MCF 10A (cell line): ENCODE measurements around the gene SLC7A5. TPM values are rescaled to one million over a fixed set of nuclear protein-coding genes. Genes with fewer than 3 reads are reported as not detected.
"Not testable (repeated sequence)": the region's sequence is repeated elsewhere in the genome, so short reads cannot be mapped to it uniquely, and the experiment has no call there.

ENCODE experiments used
- BruUV-seq: library from RNA; stranded (reverse); fragments of 400-500 nt; replicated peaks from 2 replicates; lab custom pipeline; 2021; lab: Mats Ljungman, UMichigan
- CTCF ChIA-PET: fragments of 300-600 bp; sonication (Branson Sonifier 250); formaldehyde crosslinking; extraction: SDS; loops from one replicate; lab custom pipeline; 2021; ENCODE audit warnings: antibody characterized with exemption, inconsistent platforms; lab: Yijun Ruan, JAX
- POLR2A ChIA-PET: fragments of 300-600, 350-650 bp; sonication (Branson Sonifier 250); formaldehyde crosslinking; extraction: SDS; loops from one replicate; lab custom pipeline; 2020; ENCODE audit warnings: antibody characterized with exemption, inconsistent platforms; lab: Yijun Ruan, JAX
- DNase-seq: peaks from one replicate; pipeline ENCODE4 v3.0.0-alpha.2; 2018; ENCODE audit not compliant: unreplicated experiment
- H3K27ac Mint-ChIP-seq: one replicate; pipeline ENCODE4 v1.8.0; 2022; ENCODE audit warnings: mild to moderate bottlenecking, low read depth, mixed read lengths; ENCODE audit not compliant: unreplicated experiment
- H3K27me3 Mint-ChIP-seq: one replicate; pipeline ENCODE4 v1.8.0; 2022; ENCODE audit warnings: mixed read lengths; ENCODE audit not compliant: insufficient read depth, unreplicated experiment
- H3K36me3 Mint-ChIP-seq: one replicate; pipeline ENCODE4 v1.8.0; 2022; ENCODE audit warnings: mild to moderate bottlenecking, moderate library complexity, mixed read lengths; ENCODE audit not compliant: insufficient read depth, unreplicated experiment
- H3K4me1 Mint-ChIP-seq: one replicate; pipeline ENCODE4 v1.8.0; 2022; ENCODE audit warnings: mixed read lengths; ENCODE audit not compliant: insufficient read depth, unreplicated experiment
- H3K4me3 Mint-ChIP-seq: one replicate; pipeline ENCODE4 v1.8.0; 2022; ENCODE audit warnings: mild to moderate bottlenecking, moderate library complexity, mixed read lengths; ENCODE audit not compliant: unreplicated experiment
- H3K9me3 Mint-ChIP-seq: one replicate; pipeline ENCODE4 v1.8.0; 2022; ENCODE audit warnings: mixed read lengths; ENCODE audit not compliant: unreplicated experiment
- intact Hi-C: fragments of 100-400 bp; cut with micrococcal nuclease; formaldehyde crosslinking; loops from 2 replicates; pipeline ENCODE4 v1.14.1; 2022
- total RNA-seq: library from RNA; stranded (reverse); gene quantifications from 2 replicates; pipeline ENCODE4 v1.2.3, GENCODE V29; 2022
- TF ChIP-seq, protein P1 (sequence below): fragments of 200-600 bp; IDR thresholded peaks from one replicate; pipeline ENCODE4 v1.8.0; 2022; ENCODE audit warnings: antibody characterized with exemption, mild to moderate bottlenecking; ENCODE audit not compliant: unreplicated experiment

SLC7A5 gene
- total RNA-seq, 1 experiment from 2014 or later, result 1,007 TPM

DNA sequence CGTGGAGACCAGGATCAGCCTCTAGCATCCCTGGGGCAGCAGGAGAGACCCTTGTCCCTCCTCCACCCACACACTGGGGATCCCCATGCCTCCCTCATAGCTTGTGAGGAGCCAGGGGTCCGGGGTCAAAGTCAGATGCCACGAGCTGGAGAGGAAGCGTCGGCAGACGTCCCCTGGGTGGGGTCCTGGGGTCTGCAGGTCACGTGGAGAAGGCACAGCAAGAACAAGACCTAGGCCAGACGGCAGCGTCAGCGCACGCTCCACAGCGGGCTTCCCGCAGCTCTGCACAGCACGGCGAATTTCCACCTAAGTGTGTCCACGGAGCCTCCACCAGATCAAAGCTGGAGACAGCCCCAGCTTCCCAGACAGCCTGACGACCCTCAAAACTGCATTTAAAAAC is 49.3 kb downstream of the SLC7A5 start:
- POLR2A ChIA-PET, result interaction anchor here (0.8 to 5.9 kb wide), 3 partner anchors 12 to 39 kb away, joined by 3 to 39 read pairs (median 4); no protein-coding TSS in a partner anchor
- no peak overlapping the region for H3K27ac Mint-ChIP-seq

DNA sequence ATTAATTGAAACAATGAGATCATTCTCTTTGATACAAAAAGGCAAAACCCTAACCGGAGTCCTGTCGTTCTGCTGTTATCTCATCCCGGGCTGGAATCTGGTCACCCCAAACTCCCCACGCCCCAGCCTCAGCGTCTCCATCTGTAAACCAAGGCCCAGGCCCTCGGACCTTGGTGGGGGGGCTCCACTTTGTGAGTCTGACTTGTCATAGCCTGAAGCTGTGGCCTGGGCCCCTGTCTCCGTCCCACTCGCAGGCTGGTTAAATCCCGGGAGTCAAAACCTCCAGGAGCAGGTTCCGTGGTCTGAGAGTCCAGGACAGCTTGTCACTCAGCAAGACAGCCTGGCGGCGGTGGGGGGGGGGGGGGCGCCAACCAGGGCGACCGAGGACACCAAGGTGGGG is 50.0 kb downstream of the SLC7A5 start:
- DNase-seq, result no peak
- no TSS peak for BruUV-seq

More for the DNA sequence above, 49.3 kb downstream of the SLC7A5 start:
- TF ChIP-seq, protein P1, sequence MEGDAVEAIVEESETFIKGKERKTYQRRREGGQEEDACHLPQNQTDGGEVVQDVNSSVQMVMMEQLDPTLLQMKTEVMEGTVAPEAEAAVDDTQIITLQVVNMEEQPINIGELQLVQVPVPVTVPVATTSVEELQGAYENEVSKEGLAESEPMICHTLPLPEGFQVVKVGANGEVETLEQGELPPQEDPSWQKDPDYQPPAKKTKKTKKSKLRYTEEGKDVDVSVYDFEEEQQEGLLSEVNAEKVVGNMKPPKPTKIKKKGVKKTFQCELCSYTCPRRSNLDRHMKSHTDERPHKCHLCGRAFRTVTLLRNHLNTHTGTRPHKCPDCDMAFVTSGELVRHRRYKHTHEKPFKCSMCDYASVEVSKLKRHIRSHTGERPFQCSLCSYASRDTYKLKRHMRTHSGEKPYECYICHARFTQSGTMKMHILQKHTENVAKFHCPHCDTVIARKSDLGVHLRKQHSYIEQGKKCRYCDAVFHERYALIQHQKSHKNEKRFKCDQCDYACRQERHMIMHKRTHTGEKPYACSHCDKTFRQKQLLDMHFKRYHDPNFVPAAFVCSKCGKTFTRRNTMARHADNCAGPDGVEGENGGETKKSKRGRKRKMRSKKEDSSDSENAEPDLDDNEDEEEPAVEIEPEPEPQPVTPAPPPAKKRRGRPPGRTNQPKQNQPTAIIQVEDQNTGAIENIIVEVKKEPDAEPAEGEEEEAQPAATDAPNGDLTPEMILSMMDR, result no peak
- intact Hi-C loops, result loop anchor here (5.0 kb wide), 1 partner anchor 43 kb away; no protein-coding TSS in a partner anchor
- Mint-ChIP-seq H3K9me3 (no peaks in the 10 kb centered on the region), H3K4me3 (no peak overlapping the region), H3K36me3 (peaks cover 12% of the 10 kb centered on the region), H3K4me1 (peaks cover 13% of the 10 kb centered on the region), H3K27me3 (no peaks in the 10 kb centered on the region)
- CTCF ChIA-PET, result no interaction called here
- no TSS peak for BruUV-seq
- DNase-seq, result no peak

DNA sequence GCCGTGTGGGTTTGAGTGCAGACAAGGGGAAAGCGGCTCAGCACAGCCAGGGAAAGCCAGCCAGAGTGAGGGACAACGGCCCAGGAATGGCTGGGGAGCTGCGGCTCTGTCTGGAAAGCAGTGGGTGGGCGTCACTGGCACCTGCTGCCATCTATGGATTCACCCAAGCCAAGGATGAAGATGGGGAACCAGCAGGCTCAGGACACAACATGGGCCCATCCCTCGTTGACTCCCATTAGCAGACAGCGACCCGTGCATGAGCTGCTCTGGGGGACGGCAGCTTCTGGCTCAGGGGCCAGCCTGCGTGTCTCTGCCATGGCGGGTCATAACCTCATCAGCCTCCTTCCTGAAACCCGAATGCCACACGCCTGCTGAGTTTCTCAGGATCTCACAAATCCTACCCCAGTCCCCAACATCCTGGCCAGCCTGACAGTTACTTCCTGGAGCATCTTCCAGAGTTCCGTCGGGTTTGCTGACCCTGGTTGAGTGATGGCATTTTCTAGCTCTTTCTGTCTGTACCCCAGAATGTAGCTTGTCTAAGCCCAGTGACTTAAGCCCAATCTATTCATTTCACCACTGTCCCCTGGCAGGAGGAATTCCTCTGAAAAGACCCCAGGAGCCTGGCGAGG is 50.7 kb downstream of the SLC7A5 start:
- no peak overlapping the region for H3K4me3 Mint-ChIP-seq
- no peak overlapping the region for H3K27ac Mint-ChIP-seq
- CTCF ChIA-PET, result interaction anchor here (1.0 kb wide), 1 partner anchor 8 kb away, joined by 4 read pairs; no protein-coding TSS in a partner anchor
- no TSS peak for BruUV-seq
- H3K4me1 Mint-ChIP-seq, result peaks cover 5% of the 10 kb centered on the region
- POLR2A ChIA-PET, result interaction anchor here (1.1 to 5.9 kb wide), 3 partner anchors 10 to 40 kb away, joined by 3 to 39 read pairs (median 3); no protein-coding TSS in a partner anchor
- intact Hi-C loops, result no loop called here
- DNase-seq, result no peak
- TF ChIP-seq, protein P1, result no peak
- H3K27me3 Mint-ChIP-seq, result no peaks in the 10 kb centered on the region
- H3K36me3 Mint-ChIP-seq, result peaks cover 6% of the 10 kb centered on the region
- H3K9me3 Mint-ChIP-seq, result no peaks in the 10 kb centered on the region

More for the DNA sequence above, 50.0 kb downstream of the SLC7A5 start:
- TF ChIP-seq, protein P1, result no peak
- Mint-ChIP-seq H3K4me1 (peaks cover 6% of the 10 kb centered on the region), H3K9me3 (no peaks in the 10 kb centered on the region), H3K27me3 (no peaks in the 10 kb centered on the region), H3K4me3 (no peak overlapping the region), H3K36me3 (peaks cover 8% of the 10 kb centered on the region), H3K27ac (no peak overlapping the region)
- ChIA-PET CTCF (interaction anchor here (1.0 kb wide), 1 partner anchor 9 kb away, joined by 4 read pairs; no protein-coding TSS in a partner anchor), POLR2A (interaction anchor here (0.8 to 5.9 kb wide), 3 partner anchors 11 to 40 kb away, joined by 3 to 39 read pairs (median 4); no protein-coding TSS in a partner anchor)
- intact Hi-C loops, result no loop called here

DNA sequence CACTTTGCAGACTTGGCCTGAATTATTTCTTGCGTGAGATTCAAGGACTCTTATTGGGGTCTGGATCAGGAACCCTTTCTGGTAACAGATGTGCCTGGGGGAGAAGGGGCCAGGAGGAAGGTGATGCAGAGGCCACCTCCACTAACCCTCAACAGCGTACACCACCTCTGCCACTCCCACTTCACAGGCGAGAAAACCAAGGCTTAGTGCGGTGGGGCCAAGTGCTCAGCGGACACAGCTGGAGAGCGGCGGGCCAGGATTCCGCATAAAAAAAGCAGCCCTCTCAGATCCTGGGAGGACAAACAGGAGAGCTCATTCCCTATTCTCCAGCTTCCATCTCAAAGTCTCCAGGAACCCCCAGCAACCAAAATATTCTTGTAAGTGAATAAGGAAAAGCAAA is 51.4 kb downstream of the SLC7A5 start:
- Mint-ChIP-seq H3K36me3 (peaks cover under 1% of the 10 kb centered on the region), H3K9me3 (no peaks in the 10 kb centered on the region), H3K4me1 (peaks cover under 1% of the 10 kb centered on the region), H3K4me3 (no peak overlapping the region), H3K27ac (no peak overlapping the region), H3K27me3 (no peaks in the 10 kb centered on the region)
- ChIA-PET POLR2A (interaction anchor here (1.1 to 5.9 kb wide), 3 partner anchors 9 to 39 kb away, joined by 3 to 39 read pairs (median 3); no protein-coding TSS in a partner anchor), CTCF (no interaction called here)
- BruUV-seq, result no TSS peak
- no peak for DNase-seq
- intact Hi-C loops, result no loop called here
- TF ChIP-seq, protein P1, result no peak

DNA sequence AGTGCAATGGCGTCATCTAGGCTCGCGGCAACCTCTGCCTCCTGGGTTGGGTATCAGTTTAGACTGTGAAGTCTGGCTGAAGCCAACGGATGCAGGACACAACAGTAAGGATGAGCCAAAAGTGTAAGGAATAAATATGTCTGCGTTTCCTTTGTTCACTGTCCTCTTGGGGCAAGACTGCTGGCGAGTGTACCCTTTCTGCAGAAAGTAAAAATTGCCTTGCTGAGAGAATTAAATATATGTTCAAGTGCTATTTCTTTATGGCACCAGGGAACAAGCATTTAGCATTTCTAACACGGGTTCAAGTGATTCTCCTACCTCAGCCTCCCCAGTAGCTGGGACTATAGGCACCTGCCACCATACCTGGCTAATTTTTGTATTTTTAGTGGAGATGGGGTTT is 51.9 kb downstream of the SLC7A5 start:
- DNase-seq, result not testable (repeated sequence)

More for the DNA sequence above, 51.9 kb downstream of the SLC7A5 start:
- H3K27ac Mint-ChIP-seq, BruUV-seq, H3K27me3 Mint-ChIP-seq, H3K9me3 Mint-ChIP-seq, CTCF ChIA-PET, H3K4me1 Mint-ChIP-seq, H3K4me3 Mint-ChIP-seq, intact Hi-C loops, H3K36me3 Mint-ChIP-seq: not testable (repeated sequence)
- POLR2A ChIA-PET, result interaction anchor here (5.9 kb wide), 1 partner anchor 9 kb away, joined by 39 read pairs; no protein-coding TSS in a partner anchor
